WTC11 (cell line): ENCODE measurements around the gene COPS4. TPM values are rescaled to one million over a fixed set of nuclear protein-coding genes. Genes with fewer than 3 reads are reported as not detected.
A peak's percentile ranks its signal among the peaks of the same experiment; 100 is the strongest.

Experiments
- ARID4B ChIP-seq: sonication (generic); formaldehyde crosslinking; IDR thresholded peaks from 2 replicates; pipeline ENCODE4 v1.8.0; 2023; ENCODE audit warnings: missing genetic modification reagents, mild to moderate bottlenecking, borderline replicate concordance
- CREM ChIP-seq: sonication (generic); formaldehyde crosslinking; IDR thresholded peaks from 2 replicates; pipeline ENCODE4 v1.8.1; 2022; ENCODE audit warnings: mild to moderate bottlenecking, missing genetic modification reagents, moderate library complexity
- ERG ChIP-seq: fragments of 250-450 bp; sonication (Bioruptor Pico); IDR thresholded peaks from 2 replicates; pipeline ENCODE4 v1.8.0; 2021; ENCODE audit warnings: mild to moderate bottlenecking
- FOXK1 ChIP-seq: sonication (generic); formaldehyde crosslinking; IDR thresholded peaks from 2 replicates; pipeline ENCODE4 v1.8.0; 2022; ENCODE audit warnings: mild to moderate bottlenecking, moderate library complexity, missing genetic modification reagents
- HMGXB4 ChIP-seq: sonication (generic); formaldehyde crosslinking; IDR thresholded peaks from 2 replicates; pipeline ENCODE4 v1.8.1; 2023; ENCODE audit warnings: mild to moderate bottlenecking, moderate library complexity, missing genetic modification reagents
- IRF2 ChIP-seq: sonication (generic); formaldehyde crosslinking; IDR thresholded peaks from 2 replicates; pipeline ENCODE4 v1.8.0; 2022; ENCODE audit warnings: low read depth, missing genetic modification reagents, borderline replicate concordance
- MAX ChIP-seq: sonication (generic); formaldehyde crosslinking; IDR thresholded peaks from 2 replicates; pipeline ENCODE4 v1.8.0; 2022; ENCODE audit warnings: mild to moderate bottlenecking, missing genetic modification reagents
- NFATC4 ChIP-seq: fragments of 250-450 bp; sonication (Bioruptor Pico); IDR thresholded peaks from 2 replicates; pipeline ENCODE4 v1.9.0; 2021; ENCODE audit warnings: mild to moderate bottlenecking
- NFE2L1 ChIP-seq: sonication (generic); formaldehyde crosslinking; IDR thresholded peaks from 2 replicates; pipeline ENCODE4 v1.8.1; 2023; ENCODE audit warnings: missing genetic modification reagents
- OVOL2 ChIP-seq: fragments of 250-450 bp; sonication (Bioruptor Pico); IDR thresholded peaks from 2 replicates; pipeline ENCODE4 v1.9.0; 2021; ENCODE audit warnings: mild to moderate bottlenecking, borderline replicate concordance
- PRDM15 ChIP-seq: sonication (generic); formaldehyde crosslinking; IDR thresholded peaks from 2 replicates; pipeline ENCODE4 v1.8.0; 2022; ENCODE audit warnings: missing genetic modification reagents
- SOX15 ChIP-seq: fragments of 250-450 bp; sonication (Bioruptor Pico); IDR thresholded peaks from 2 replicates; pipeline ENCODE4 v1.9.0; 2021; ENCODE audit warnings: mild to moderate bottlenecking
- SP1 ChIP-seq: sonication (generic); formaldehyde crosslinking; conservative IDR thresholded peaks from 2 replicates; pipeline ENCODE4 v1.8.1; 2022; ENCODE audit warnings: missing genetic modification reagents
- TEAD1 ChIP-seq: sonication (generic); formaldehyde crosslinking; IDR thresholded peaks from 2 replicates; pipeline ENCODE4 v1.8.0; 2022; ENCODE audit warnings: mild to moderate bottlenecking, missing genetic modification reagents
- ZNF671 ChIP-seq: fragments of 250-450 bp; sonication (Bioruptor Pico); IDR thresholded peaks from 2 replicates; pipeline ENCODE4 v1.8.0; 2021; ENCODE audit warnings: mild to moderate bottlenecking
- total RNA-seq: library from RNA; stranded (reverse); gene quantifications from 3 replicates; pipeline ENCODE4 v1.2.3, GENCODE V29; 2021
- TF ChIP-seq, protein P1 (sequence below): sonication (generic); formaldehyde crosslinking; IDR thresholded peaks from 2 replicates; pipeline ENCODE4 v1.8.0; 2022; ENCODE audit warnings: mild to moderate bottlenecking, missing genetic modification reagents
- TF ChIP-seq, protein P2 (sequence below): sonication (generic); formaldehyde crosslinking; IDR thresholded peaks from 2 replicates; pipeline ENCODE4 v1.8.1; 2023; ENCODE audit warnings: mild to moderate bottlenecking, missing genetic modification reagents, moderate library complexity
- TF ChIP-seq, protein P3 (sequence below): sonication (generic); formaldehyde crosslinking; IDR thresholded peaks from 2 replicates; pipeline ENCODE4 v1.8.1; 2022; ENCODE audit warnings: low read depth, missing genetic modification reagents, borderline replicate concordance

Gene COPS4
- total RNA-seq, 1 experiment from 2014 or later = 30.9 TPM

DNA sequence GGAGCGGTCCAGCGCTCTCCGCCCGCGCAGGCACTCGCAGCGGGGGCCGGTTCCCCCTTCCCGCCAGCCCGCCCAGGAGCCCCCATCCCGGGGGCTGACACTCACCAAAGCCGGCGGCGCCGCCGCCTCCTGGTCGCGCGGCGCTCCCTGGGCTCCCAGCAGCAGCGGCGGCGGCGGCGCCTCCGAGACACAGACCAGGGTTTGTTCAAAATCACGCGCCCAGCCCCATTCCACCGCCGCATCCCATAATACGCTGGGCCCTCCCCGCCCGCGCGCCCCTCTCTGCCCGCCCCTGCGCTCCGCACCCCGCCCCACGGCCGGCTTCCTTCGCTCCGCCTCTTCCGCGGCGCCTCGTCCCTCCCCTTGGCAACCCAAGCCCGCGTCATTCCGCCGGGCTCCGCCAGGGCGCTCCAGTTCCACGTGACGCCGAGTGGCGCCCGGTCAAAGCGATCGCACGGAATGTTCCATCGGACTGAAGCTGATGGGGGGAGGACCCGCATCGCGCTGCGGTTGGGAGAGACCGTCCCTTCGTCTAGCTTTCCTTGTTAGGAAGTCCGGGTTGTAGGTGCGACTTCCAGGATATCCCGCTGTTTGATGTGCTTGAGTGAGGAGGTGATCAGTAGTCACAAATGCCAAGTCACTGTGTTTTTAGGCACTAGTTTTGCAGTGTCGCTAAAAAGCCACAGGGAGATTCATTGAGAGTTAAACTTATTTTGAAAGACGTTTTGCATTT is 22.1 kb upstream of the COPS4 start (continued):
- TF ChIP-seq MAX (CRISPR knock-in tag) = peak; percentile 89
- TF ChIP-seq NFE2L1 (CRISPR knock-in tag) = peak; percentile 33; the same call in 1 of the 2 replicates
- no peak for TF ChIP-seq OVOL2
- TF ChIP-seq CREM (CRISPR knock-in tag) = peak; percentile 86; the same call in 1 of the 2 replicates
- TF ChIP-seq TEAD1 (CRISPR knock-in tag) = peak; percentile 71; the same call in 1 of the 2 replicates
- TF ChIP-seq, protein P1, sequence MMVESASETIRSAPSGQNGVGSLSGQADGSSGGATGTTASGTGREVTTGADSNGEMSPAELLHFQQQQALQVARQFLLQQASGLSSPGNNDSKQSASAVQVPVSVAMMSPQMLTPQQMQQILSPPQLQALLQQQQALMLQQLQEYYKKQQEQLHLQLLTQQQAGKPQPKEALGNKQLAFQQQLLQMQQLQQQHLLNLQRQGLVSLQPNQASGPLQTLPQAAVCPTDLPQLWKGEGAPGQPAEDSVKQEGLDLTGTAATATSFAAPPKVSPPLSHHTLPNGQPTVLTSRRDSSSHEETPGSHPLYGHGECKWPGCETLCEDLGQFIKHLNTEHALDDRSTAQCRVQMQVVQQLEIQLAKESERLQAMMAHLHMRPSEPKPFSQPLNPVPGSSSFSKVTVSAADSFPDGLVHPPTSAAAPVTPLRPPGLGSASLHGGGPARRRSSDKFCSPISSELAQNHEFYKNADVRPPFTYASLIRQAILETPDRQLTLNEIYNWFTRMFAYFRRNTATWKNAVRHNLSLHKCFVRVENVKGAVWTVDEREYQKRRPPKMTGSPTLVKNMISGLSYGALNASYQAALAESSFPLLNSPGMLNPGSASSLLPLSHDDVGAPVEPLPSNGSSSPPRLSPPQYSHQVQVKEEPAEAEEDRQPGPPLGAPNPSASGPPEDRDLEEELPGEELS (CRISPR knock-in tag) = peak; percentile 41; the same call in 1 of the 2 replicates
- no peak for TF ChIP-seq ZNF671 (CRISPR knock-in tag)
- peak; percentile 95 for TF ChIP-seq FOXK1 (CRISPR knock-in tag)
- no peak for TF ChIP-seq ERG
- no peak for TF ChIP-seq IRF2 (CRISPR knock-in tag)
- TF ChIP-seq, protein P2, sequence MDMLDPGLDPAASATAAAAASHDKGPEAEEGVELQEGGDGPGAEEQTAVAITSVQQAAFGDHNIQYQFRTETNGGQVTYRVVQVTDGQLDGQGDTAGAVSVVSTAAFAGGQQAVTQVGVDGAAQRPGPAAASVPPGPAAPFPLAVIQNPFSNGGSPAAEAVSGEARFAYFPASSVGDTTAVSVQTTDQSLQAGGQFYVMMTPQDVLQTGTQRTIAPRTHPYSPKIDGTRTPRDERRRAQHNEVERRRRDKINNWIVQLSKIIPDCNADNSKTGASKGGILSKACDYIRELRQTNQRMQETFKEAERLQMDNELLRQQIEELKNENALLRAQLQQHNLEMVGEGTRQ (CRISPR knock-in tag) = peak; percentile 95
- TF ChIP-seq SOX15 (CRISPR knock-in tag) = no peak
- TF ChIP-seq NFATC4 (CRISPR knock-in tag) = no peak
- TF ChIP-seq, protein P3, sequence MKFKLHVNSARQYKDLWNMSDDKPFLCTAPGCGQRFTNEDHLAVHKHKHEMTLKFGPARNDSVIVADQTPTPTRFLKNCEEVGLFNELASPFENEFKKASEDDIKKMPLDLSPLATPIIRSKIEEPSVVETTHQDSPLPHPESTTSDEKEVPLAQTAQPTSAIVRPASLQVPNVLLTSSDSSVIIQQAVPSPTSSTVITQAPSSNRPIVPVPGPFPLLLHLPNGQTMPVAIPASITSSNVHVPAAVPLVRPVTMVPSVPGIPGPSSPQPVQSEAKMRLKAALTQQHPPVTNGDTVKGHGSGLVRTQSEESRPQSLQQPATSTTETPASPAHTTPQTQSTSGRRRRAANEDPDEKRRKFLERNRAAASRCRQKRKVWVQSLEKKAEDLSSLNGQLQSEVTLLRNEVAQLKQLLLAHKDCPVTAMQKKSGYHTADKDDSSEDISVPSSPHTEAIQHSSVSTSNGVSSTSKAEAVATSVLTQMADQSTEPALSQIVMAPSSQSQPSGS (CRISPR knock-in tag) = no peak
- TF ChIP-seq PRDM15 = 0 out of 2 replicates have a peak, but pooled peaks have one; percentile 39
- peak; percentile 94 for TF ChIP-seq SP1 (CRISPR knock-in tag)
- peak; percentile 75; the same call in 1 of the 2 replicates for TF ChIP-seq HMGXB4 (CRISPR knock-in tag)
- peak; percentile 52; the same call in 1 of the 2 replicates for TF ChIP-seq ARID4B (CRISPR knock-in tag)
- TF ChIP-seq, all 79 proteins: peak for 17
